Neuronal stem cell (in vitro differentiated cells): Measurements from ENCODE around the gene CALML3.

Experiments
- DNase-seq: peaks from one replicate; pipeline ENCODE4 v3.0.0-alpha.2; 2013; ENCODE audit warnings: low spot score
- H2AFZ ChIP-seq: one replicate; pipeline ENCODE4 v1.6.1; 2013; ENCODE audit warnings: mild to moderate bottlenecking, low read length, inconsistent platforms
- H2AK5ac ChIP-seq: 2 replicates; pipeline ENCODE4 v1.6.1; 2013; ENCODE audit warnings: low read depth, mild to moderate bottlenecking, inconsistent platforms, low read length, moderate library complexity, mixed read lengths
- H2BK120ac ChIP-seq: 2 replicates; pipeline ENCODE4 v1.6.1; 2013; ENCODE audit warnings: low read depth, mild to moderate bottlenecking, inconsistent platforms, low read length, moderate library complexity, mixed read lengths
- H2BK12ac ChIP-seq: one replicate; pipeline ENCODE4 v1.6.1; 2013; ENCODE audit warnings: low read length, inconsistent platforms
- H2BK15ac ChIP-seq: 2 replicates; pipeline ENCODE4 v1.6.1; 2013; ENCODE audit warnings: mild to moderate bottlenecking, low read length, inconsistent platforms, mixed read lengths
- H2BK5ac ChIP-seq: one replicate; pipeline ENCODE4 v1.6.1; 2013; ENCODE audit warnings: inconsistent platforms, mild to moderate bottlenecking, low read length, moderate library complexity
- H3K14ac ChIP-seq: one replicate; pipeline ENCODE4 v1.6.1; 2013; ENCODE audit warnings: low read length, inconsistent platforms
- H3K18ac ChIP-seq: 2 replicates; pipeline ENCODE4 v1.6.1; 2013; ENCODE audit warnings: low read length, inconsistent platforms
- H3K23ac ChIP-seq: 2 replicates; pipeline ENCODE4 v1.6.1; 2013; ENCODE audit warnings: low read depth, mild to moderate bottlenecking, mixed read lengths, low read length, inconsistent platforms; ENCODE audit not compliant: poor library complexity
- H3K27ac ChIP-seq: replicated peaks from 3 replicates; pipeline ENCODE4 v1.5.1; 2013; ENCODE audit warnings: low read length, inconsistent platforms
- H3K27me3 ChIP-seq, 3 experiments: 2 replicates each; pipeline ENCODE4 v1.6.1; 2013; ENCODE audit warnings: low read length in 3 of 3, mild to moderate bottlenecking in 2 of 3, inconsistent platforms in 1 of 3, low read depth in 1 of 3, mixed read lengths in 1 of 3, moderate library complexity in 1 of 3; ENCODE audit not compliant: control insufficient read depth in 3 of 3, insufficient read depth in 3 of 3
- H3K36me3 ChIP-seq, 2 donors: replicated peaks in 1 of 2; 2 replicates each; pipeline ENCODE4 v1.6.1; 2013; ENCODE audit warnings: low read length in 2 of 2; ENCODE audit not compliant: control insufficient read depth in 2 of 2, insufficient read depth in 2 of 2
- H3K4ac ChIP-seq: 2 replicates; pipeline ENCODE4 v1.6.1; 2013; ENCODE audit warnings: inconsistent platforms, mild to moderate bottlenecking, low read length, moderate library complexity
- H3K4me1 ChIP-seq, 2 donors: 1 replicate in 1 of 2; 2 replicates in 1 of 2; pipeline ENCODE4 v1.6.1; 2013; ENCODE audit warnings: low read length in 2 of 2, low read depth in 1 of 2; ENCODE audit not compliant: control insufficient read depth in 2 of 2, insufficient read depth in 1 of 2
- H3K4me2 ChIP-seq: one replicate; pipeline ENCODE4 v1.6.1; 2013; ENCODE audit warnings: mild to moderate bottlenecking, low read length, inconsistent platforms; ENCODE audit not compliant: insufficient read depth, poor library complexity, severe bottlenecking
- H3K4me3 ChIP-seq, 2 donors: 2 replicates each; pipeline ENCODE4 v1.5.1; 2013; ENCODE audit warnings: low read length in 2 of 2, mild to moderate bottlenecking in 2 of 2, inconsistent platforms in 1 of 2, moderate library complexity in 1 of 2
- H3K79me1 ChIP-seq: one replicate; pipeline ENCODE4 v1.6.1; 2013; ENCODE audit warnings: low read depth, mild to moderate bottlenecking, inconsistent platforms, low read length, moderate library complexity
- H3K9ac ChIP-seq: one replicate; pipeline ENCODE4 v1.6.1; 2013; ENCODE audit warnings: mild to moderate bottlenecking, low read depth, low read length, inconsistent platforms; ENCODE audit not compliant: poor library complexity
- H3K9me3 ChIP-seq, 2 donors: replicated peaks in 1 of 2; 2 replicates each; pipeline versions ENCODE3 to v1.6.1; 2013; ENCODE audit warnings: low read length in 2 of 2, mild to moderate bottlenecking in 2 of 2, inconsistent platforms in 1 of 2, low read depth in 1 of 2, mixed read lengths in 1 of 2, moderate library complexity in 1 of 2; ENCODE audit not compliant: control insufficient read depth in 2 of 2, insufficient read depth in 1 of 2
- H4K8ac ChIP-seq: one replicate; pipeline ENCODE4 v1.6.1; 2013; ENCODE audit warnings: low read depth, mild to moderate bottlenecking, inconsistent platforms, low read length, moderate library complexity
- H4K91ac ChIP-seq: one replicate; pipeline ENCODE4 v1.6.1; 2013; ENCODE audit warnings: low read length, low read depth, mild to moderate bottlenecking, inconsistent platforms; ENCODE audit not compliant: poor library complexity
- WGBS, 2 donors: extraction: QIAGEN DNeasy Blood & Tissue Kit; methylation state at CpG; one replicate each; pipeline ENCODE4 v1.1.7; 2013; ENCODE audit warnings: missing lambda C conversion rate in 2 of 2, mixed read lengths in 1 of 2; ENCODE audit not compliant: insufficient read length in 2 of 2, insufficient replicate concordance in 1 of 2; ENCODE audit errors: extremely low coverage in 2 of 2; 5-methylcytosine and 5-hydroxymethylcytosine counted together

CALML3 gene

GRCh38 chr10:5545778-5546710 lies 21.3 kb downstream of the CALML3 start:
- H3K9ac ChIP-seq = peak overlapping the region; percentile 24
- H3K27me3 ChIP-seq = no peaks in the 10 kb centered on the region
- no peaks in the 10 kb centered on the region for H3K9me3 ChIP-seq
- no peak overlapping the region for H4K91ac ChIP-seq
- H3K79me1 ChIP-seq = no peaks in the 10 kb centered on the region
- H3K36me3 ChIP-seq = no peaks in the 10 kb centered on the region
- H3K4me3 ChIP-seq = no peak overlapping the region
- DNase-seq = no peak
- no peak overlapping the region for H2BK12ac ChIP-seq
- H3K4ac ChIP-seq = no peak overlapping the region
- no peak overlapping the region for H4K8ac ChIP-seq
- H2BK120ac ChIP-seq = no peak overlapping the region
- no CpG with 5 or more reads among the region's 23 CpGs for WGBS, 2 donors
- H2BK15ac ChIP-seq = peak overlapping the region; percentile 70
- H3K27ac ChIP-seq = no peak overlapping the region
- H2BK5ac ChIP-seq = no peak overlapping the region
- peak overlapping the region; percentile 86 for H3K23ac ChIP-seq
- peak overlapping the region; percentile 71 for H2AK5ac ChIP-seq
- peaks cover 10 to 11% of the 10 kb centered on the region in 2 donors for H3K4me1 ChIP-seq
- peak overlapping the region; percentile 58 for H3K18ac ChIP-seq
- peak overlapping the region; percentile 58 for H3K14ac ChIP-seq
- no peak overlapping the region for H2AFZ ChIP-seq
- no peak overlapping the region for H3K4me2 ChIP-seq

GRCh38 chr10:5546891-5547680 lies 22.3 kb downstream of the CALML3 start:
- Histone ChIP-seq H3K9ac (no peak overlapping the region), H3K14ac (no peak overlapping the region), H3K23ac (no peak overlapping the region), H3K27ac (no peak overlapping the region), H3K4ac (no peak overlapping the region), H2BK120ac (no peak overlapping the region), H4K8ac (no peak overlapping the region), H3K79me1 (no peaks in the 10 kb centered on the region), H4K91ac (no peak overlapping the region), H2AFZ (no peak overlapping the region), H2AK5ac (no peak overlapping the region), H3K4me3 (no peak overlapping the region), H3K36me3 (no peaks in the 10 kb centered on the region), H2BK12ac (no peak overlapping the region), H3K18ac (no peak overlapping the region), H2BK15ac (no peak overlapping the region), H2BK5ac (no peak overlapping the region), H3K27me3 (no peaks in the 10 kb centered on the region), H3K4me2 (no peak overlapping the region), H3K4me1 (peaks cover 10 to 11% of the 10 kb centered on the region in 2 donors), H3K9me3 (no peaks in the 10 kb centered on the region)
- DNase-seq = no peak
- no CpG with 5 or more reads among the region's 7 CpGs for WGBS, 2 donors

- Histone ChIP-seq H3K4me1 (peaks cover 10 to 11% of the 10 kb centered on the region in 2 donors), H3K27me3 (no peaks in the 10 kb centered on the region), H3K9ac (no peak overlapping the region), H3K18ac (no peak overlapping the region), H4K8ac (no peak overlapping the region), H2BK15ac (no peak overlapping the region), H4K91ac (no peak overlapping the region), H2BK12ac (no peak overlapping the region), H3K4me3 (no peak overlapping the region), H3K79me1 (no peaks in the 10 kb centered on the region), H3K36me3 (no peaks in the 10 kb centered on the region), H3K27ac (no peak overlapping the region), H3K23ac (no peak overlapping the region), H2BK120ac (no peak overlapping the region), H3K9me3 (no peaks in the 10 kb centered on the region), H3K4ac (no peak overlapping the region), H3K14ac (no peak overlapping the region), H2AFZ (peak overlapping the region; percentile 63), H2BK5ac (no peak overlapping the region), H2AK5ac (no peak overlapping the region), H3K4me2 (no peak overlapping the region)
- no CpG with 5 or more reads among the region's 4 CpGs for WGBS, 2 donors
- DNase-seq = no peak
Observed at GRCh38 chr10:5547681-5547930, 22.8 kb downstream of the CALML3 start.
